MM.1S (cell line): Measurements from ENCODE around the gene GABRR1.

Experiments used
- DNase-seq: peaks from one replicate; pipeline ENCODE4 v3.0.0-alpha.2; 2015
- H2AFZ ChIP-seq: fragments of 300-600 bp; sonication (generic); 2 replicates; pipeline ENCODE4 v1.6.0; 2016; ENCODE audit warnings: antibody characterized with exemption, low read length
- H3F3A ChIP-seq: fragments of 300-600 bp; sonication (generic); 2 replicates; pipeline ENCODE4 v1.6.1; 2016; ENCODE audit warnings: mild to moderate bottlenecking, antibody characterized with exemption, low read length, moderate library complexity, mixed read lengths; ENCODE audit not compliant: insufficient read depth
- H3K27ac ChIP-seq: fragments of 300-600 bp; sonication (generic); 2 replicates; pipeline ENCODE4 v1.5.1; 2016; ENCODE audit warnings: mild to moderate bottlenecking, low read length
- H3K27me3 ChIP-seq: fragments of 300-600 bp; sonication (generic); replicated peaks from 2 replicates; pipeline ENCODE4 v1.6.0; 2016; ENCODE audit warnings: low read length; ENCODE audit not compliant: insufficient read depth
- H3K36me3 ChIP-seq: fragments of 300-600 bp; sonication (generic); replicated peaks from 2 replicates; pipeline ENCODE4 v1.6.1; 2016; ENCODE audit warnings: mild to moderate bottlenecking, low read length, mixed read lengths; ENCODE audit not compliant: insufficient read depth
- H3K4me1 ChIP-seq: fragments of 300-600 bp; sonication (generic); 2 replicates; pipeline ENCODE4 v1.6.1; 2016; ENCODE audit warnings: low read length, mixed read lengths
- H3K4me2 ChIP-seq: fragments of 300-600 bp; sonication (generic); 2 replicates; pipeline ENCODE4 v1.6.0; 2016; ENCODE audit warnings: low read depth, low read length
- H3K4me3 ChIP-seq: fragments of 300-600 bp; sonication (generic); 2 replicates; pipeline ENCODE4 v1.5.1; 2016; ENCODE audit warnings: low read length, mixed read lengths
- H3K79me2 ChIP-seq: fragments of 300-600 bp; sonication (generic); 2 replicates; pipeline ENCODE4 v1.6.1; 2016; ENCODE audit warnings: mixed run types, low read length, mixed read lengths
- H3K9ac ChIP-seq: fragments of 300-600 bp; sonication (generic); 2 replicates; pipeline ENCODE4 v1.6.1; 2016; ENCODE audit warnings: low read length, mixed read lengths
- H3K9me2 ChIP-seq: fragments of 300-600 bp; sonication (generic); replicated peaks from 2 replicates; pipeline ENCODE4 v1.6.1; 2016; ENCODE audit warnings: mild to moderate bottlenecking, low read length, mixed read lengths; ENCODE audit not compliant: insufficient read depth
- H3K9me3 ChIP-seq: fragments of 300-600 bp; sonication (generic); replicated peaks from 2 replicates; pipeline ENCODE4 v1.6.1; 2016; ENCODE audit warnings: mild to moderate bottlenecking, low read length, mixed read lengths; ENCODE audit not compliant: insufficient read depth
- H4K20me1 ChIP-seq: fragments of 300-600 bp; sonication (generic); 2 replicates; pipeline ENCODE4 v1.6.1; 2016; ENCODE audit warnings: mild to moderate bottlenecking, low read length, moderate library complexity, mixed read lengths; ENCODE audit not compliant: insufficient read depth
- EZH2 ChIP-seq: fragments of 300-600 bp; sonication (generic); optimal IDR thresholded peaks from 2 replicates; pipeline ENCODE3; 2017; ENCODE audit warnings: low read depth, mild to moderate bottlenecking, antibody characterized with exemption, low read length, mixed read lengths
- EZH2phosphoT487 ChIP-seq: fragments of 300-600 bp; sonication (generic); IDR thresholded peaks from 2 replicates; pipeline ENCODE4 v1.6.1; 2018; ENCODE audit warnings: antibody characterized with exemption, low read length
- TF ChIP-seq, protein P1 (sequence below): fragments of 300-600 bp; sonication (generic); IDR thresholded peaks from 2 replicates; pipeline ENCODE4 v1.5.1; 2016; ENCODE audit warnings: antibody characterized with exemption, low read length, mixed read lengths

The GABRR1 gene

DNA sequence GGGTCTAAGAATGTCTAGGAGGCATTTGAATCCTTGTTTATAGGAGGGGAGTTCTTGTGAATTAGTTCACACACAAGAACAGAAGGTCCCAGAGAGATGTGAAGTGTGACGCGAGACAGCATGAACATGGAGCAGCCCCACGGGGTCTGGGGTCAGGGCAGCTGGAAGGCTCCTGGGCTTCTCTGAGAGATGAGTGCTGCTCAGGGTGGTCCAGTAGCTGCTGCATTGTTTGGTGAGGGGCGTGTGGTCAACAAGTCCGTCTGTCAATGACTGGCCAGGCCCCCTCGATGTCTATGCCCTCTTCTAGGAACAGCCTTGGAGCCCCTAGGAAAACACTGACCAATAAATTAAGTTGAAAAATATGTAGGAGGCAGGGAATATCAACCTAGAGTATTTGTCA is 40.2 kb upstream of the GABRR1 start:
- H3K4me2 ChIP-seq = no peak overlapping the region
- no peaks in the 10 kb centered on the region for H3K9me2 ChIP-seq
- no peaks in the 10 kb centered on the region for H4K20me1 ChIP-seq
- no peak overlapping the region for H3K9ac ChIP-seq
- no peaks in the 10 kb centered on the region for H3K9me3 ChIP-seq
- H3F3A ChIP-seq = no peaks in the 10 kb centered on the region
- no peaks in the 10 kb centered on the region for H3K79me2 ChIP-seq
- no peak for DNase-seq
- H3K27ac ChIP-seq = no peak overlapping the region
- no peaks in the 10 kb centered on the region for H3K36me3 ChIP-seq
- peaks cover 26% of the 10 kb centered on the region for H3K4me1 ChIP-seq
- no peak overlapping the region for H3K4me3 ChIP-seq
- no peak overlapping the region for H2AFZ ChIP-seq
- H3K27me3 ChIP-seq = no peaks in the 10 kb centered on the region
- no peak for TF ChIP-seq EZH2phosphoT487
- TF ChIP-seq EZH2 = no peak
- TF ChIP-seq, protein P1, sequence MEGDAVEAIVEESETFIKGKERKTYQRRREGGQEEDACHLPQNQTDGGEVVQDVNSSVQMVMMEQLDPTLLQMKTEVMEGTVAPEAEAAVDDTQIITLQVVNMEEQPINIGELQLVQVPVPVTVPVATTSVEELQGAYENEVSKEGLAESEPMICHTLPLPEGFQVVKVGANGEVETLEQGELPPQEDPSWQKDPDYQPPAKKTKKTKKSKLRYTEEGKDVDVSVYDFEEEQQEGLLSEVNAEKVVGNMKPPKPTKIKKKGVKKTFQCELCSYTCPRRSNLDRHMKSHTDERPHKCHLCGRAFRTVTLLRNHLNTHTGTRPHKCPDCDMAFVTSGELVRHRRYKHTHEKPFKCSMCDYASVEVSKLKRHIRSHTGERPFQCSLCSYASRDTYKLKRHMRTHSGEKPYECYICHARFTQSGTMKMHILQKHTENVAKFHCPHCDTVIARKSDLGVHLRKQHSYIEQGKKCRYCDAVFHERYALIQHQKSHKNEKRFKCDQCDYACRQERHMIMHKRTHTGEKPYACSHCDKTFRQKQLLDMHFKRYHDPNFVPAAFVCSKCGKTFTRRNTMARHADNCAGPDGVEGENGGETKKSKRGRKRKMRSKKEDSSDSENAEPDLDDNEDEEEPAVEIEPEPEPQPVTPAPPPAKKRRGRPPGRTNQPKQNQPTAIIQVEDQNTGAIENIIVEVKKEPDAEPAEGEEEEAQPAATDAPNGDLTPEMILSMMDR = no peak

DNA sequence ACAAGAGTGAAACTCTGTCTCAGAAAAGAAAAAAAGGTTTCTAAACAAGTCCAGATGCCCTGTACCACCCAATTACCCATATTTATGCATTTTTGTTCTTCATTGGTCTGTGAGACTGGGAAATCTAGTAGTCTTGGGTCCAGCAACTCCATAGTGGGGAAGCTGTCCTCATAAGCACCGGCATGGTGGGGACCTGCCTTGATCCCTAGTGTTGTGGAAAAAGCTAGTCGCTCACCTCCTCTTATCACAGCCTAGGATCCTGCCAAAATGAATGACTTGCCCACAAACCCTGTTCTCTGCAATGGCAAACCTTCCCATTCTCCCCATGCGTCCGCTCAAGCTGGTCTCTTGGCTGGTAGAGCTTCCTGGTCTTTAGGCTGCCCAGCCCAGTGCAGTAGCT is 38.3 kb upstream of the GABRR1 start:
- Histone ChIP-seq H2AFZ (no peak overlapping the region), H3K79me2 (no peaks in the 10 kb centered on the region), H4K20me1 (no peaks in the 10 kb centered on the region), H3F3A (no peaks in the 10 kb centered on the region), H3K27ac (no peak overlapping the region), H3K4me3 (no peak overlapping the region), H3K9me3 (no peaks in the 10 kb centered on the region), H3K9ac (no peak overlapping the region), H3K4me1 (peaks cover 24% of the 10 kb centered on the region), H3K9me2 (no peaks in the 10 kb centered on the region), H3K36me3 (no peaks in the 10 kb centered on the region), H3K4me2 (no peak overlapping the region), H3K27me3 (no peaks in the 10 kb centered on the region)
- no peak for DNase-seq
- TF ChIP-seq EZH2phosphoT487 (no peak), EZH2 (no peak)
- TF ChIP-seq, protein P1 = no peak

DNA sequence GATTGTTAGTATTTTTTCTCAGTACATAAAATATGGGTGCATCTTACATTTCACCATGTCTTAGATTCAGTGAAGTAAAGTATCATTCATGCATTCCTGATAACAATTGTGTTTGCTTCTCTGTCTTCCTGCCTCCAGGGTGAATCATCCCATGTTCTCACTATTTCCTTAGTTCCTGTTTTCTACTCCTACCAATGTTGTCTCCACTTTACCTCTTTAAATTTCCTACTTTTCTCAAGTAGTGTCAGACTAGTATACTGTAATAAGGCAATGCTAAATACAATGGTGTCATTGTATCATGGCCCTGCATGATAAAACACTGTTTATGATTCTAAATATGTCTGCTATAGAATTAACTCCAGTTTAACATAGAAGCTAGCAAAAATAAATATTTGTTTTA is 37.4 kb upstream of the GABRR1 start:
- Histone ChIP-seq H3K4me1 (peaks cover 19% of the 10 kb centered on the region), H3K27me3 (no peaks in the 10 kb centered on the region), H2AFZ (no peak overlapping the region), H3K9ac (no peak overlapping the region), H3K27ac (no peak overlapping the region), H3K36me3 (no peaks in the 10 kb centered on the region), H3K4me2 (no peak overlapping the region), H3K9me2 (no peaks in the 10 kb centered on the region), H3K9me3 (no peaks in the 10 kb centered on the region), H4K20me1 (no peaks in the 10 kb centered on the region), H3K4me3 (no peak overlapping the region), H3K79me2 (no peaks in the 10 kb centered on the region), H3F3A (no peaks in the 10 kb centered on the region)
- no peak for DNase-seq
- no peak for TF ChIP-seq EZH2phosphoT487
- TF ChIP-seq, protein P1 = no peak
- no peak for TF ChIP-seq EZH2
